BE2C (cell line): ENCODE data around the gene ISX.

Experiments
- DNase-seq: peaks from one replicate; pipeline ENCODE4 v3.0.0-alpha.2; 2020
- H3K27me3 ChIP-seq: fragments of 250-450 bp; sonication (Bioruptor Pico); 2 replicates; pipeline ENCODE4 v1.5.1; 2020; ENCODE audit warnings: mild to moderate bottlenecking
- H3K36me3 ChIP-seq: fragments of 250-450 bp; sonication (Bioruptor Pico); 2 replicates; pipeline ENCODE4 v1.5.1; 2020; ENCODE audit warnings: mild to moderate bottlenecking
- H3K4me1 ChIP-seq: fragments of 250-450 bp; sonication (Bioruptor Pico); 2 replicates; pipeline ENCODE4 v1.5.1; 2020
- H3K4me3 ChIP-seq: 2 replicates; pipeline ENCODE4 v1.5.1; 2011; ENCODE audit warnings: low read depth, low read length
- H3K9me3 ChIP-seq: fragments of 250-450 bp; sonication (Bioruptor Pico); 2 replicates; pipeline ENCODE4 v1.5.1; 2020
- TF ChIP-seq, protein P1 (sequence below): IDR thresholded peaks from 2 replicates; pipeline ENCODE4 v1.5.1; 2012; ENCODE audit warnings: mild to moderate bottlenecking, low read depth, low read length

Gene ISX

DNA sequence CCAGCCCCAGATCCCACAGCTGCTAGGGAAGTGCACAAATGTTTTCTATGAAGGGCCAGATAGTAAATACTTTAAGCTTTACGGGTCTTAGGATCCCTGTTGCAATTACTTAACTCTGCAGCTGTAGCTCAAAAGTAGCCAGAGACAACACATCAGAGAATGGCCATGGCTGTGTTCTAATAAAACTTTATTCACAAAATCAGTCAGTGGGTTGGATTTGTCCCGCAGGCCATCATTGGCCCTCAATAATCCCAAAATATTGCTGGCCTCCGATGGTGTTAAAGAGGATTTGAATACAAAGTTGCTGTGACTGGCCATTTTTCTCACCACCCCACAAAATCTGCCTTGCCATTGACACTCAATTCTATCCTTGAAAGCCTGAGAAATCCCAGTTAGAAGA is 49.6 kb downstream of the ISX start:
- Histone ChIP-seq H3K9me3 (no peaks in the 10 kb centered on the region), H3K4me3 (no peak overlapping the region), H3K27me3 (no peaks in the 10 kb centered on the region), H3K4me1 (no peaks in the 10 kb centered on the region), H3K36me3 (no peaks in the 10 kb centered on the region)
- TF ChIP-seq, protein P1, sequence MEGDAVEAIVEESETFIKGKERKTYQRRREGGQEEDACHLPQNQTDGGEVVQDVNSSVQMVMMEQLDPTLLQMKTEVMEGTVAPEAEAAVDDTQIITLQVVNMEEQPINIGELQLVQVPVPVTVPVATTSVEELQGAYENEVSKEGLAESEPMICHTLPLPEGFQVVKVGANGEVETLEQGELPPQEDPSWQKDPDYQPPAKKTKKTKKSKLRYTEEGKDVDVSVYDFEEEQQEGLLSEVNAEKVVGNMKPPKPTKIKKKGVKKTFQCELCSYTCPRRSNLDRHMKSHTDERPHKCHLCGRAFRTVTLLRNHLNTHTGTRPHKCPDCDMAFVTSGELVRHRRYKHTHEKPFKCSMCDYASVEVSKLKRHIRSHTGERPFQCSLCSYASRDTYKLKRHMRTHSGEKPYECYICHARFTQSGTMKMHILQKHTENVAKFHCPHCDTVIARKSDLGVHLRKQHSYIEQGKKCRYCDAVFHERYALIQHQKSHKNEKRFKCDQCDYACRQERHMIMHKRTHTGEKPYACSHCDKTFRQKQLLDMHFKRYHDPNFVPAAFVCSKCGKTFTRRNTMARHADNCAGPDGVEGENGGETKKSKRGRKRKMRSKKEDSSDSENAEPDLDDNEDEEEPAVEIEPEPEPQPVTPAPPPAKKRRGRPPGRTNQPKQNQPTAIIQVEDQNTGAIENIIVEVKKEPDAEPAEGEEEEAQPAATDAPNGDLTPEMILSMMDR, result no peak
- DNase-seq, result no peak

DNA sequence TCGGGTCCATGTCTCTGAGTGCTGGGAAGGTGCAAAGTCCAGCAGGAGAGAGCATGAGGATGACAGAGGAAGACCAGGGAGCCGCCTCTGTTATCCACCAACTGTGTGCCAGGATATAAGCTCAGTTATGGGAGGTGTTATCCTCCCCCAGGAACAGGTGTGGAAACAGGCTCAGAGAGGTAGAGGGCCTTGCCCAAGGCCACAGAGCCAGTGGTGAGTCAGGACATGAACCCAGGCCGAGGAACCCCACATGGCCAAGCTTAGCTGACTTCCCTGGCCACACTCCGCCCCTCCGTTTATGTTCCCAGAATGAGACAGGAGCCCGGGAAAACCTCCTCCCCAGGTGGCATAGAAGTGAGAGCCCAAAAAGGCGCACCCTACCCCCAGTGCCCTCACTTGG is 50.3 kb downstream of the ISX start:
- Histone ChIP-seq H3K4me1 (no peaks in the 10 kb centered on the region), H3K36me3 (no peaks in the 10 kb centered on the region), H3K9me3 (no peaks in the 10 kb centered on the region), H3K27me3 (no peaks in the 10 kb centered on the region), H3K4me3 (no peak overlapping the region)
- TF ChIP-seq, protein P1, result no peak
- no peak for DNase-seq

DNA sequence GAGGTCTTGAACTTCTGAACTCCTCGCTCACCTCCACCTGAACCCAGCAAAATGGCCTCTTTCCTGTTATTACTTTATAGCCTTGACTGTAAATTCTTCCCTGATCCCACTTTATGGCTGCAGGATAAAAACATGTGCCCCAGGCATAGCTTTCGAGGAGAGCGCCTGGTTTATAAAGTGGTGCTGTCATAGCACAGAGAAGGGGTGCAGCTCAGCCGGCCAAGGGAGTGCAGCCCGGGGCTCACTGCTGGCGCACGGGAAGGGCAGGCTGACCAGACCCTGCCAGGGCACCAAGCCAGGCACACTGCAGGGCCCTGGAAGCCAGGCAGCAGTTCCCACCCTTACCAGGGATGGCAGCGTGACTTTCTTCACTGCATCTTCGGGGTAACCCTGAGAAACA is 50.9 kb downstream of the ISX start:
- no peaks in the 10 kb centered on the region for H3K36me3 ChIP-seq
- no peaks in the 10 kb centered on the region for H3K27me3 ChIP-seq
- no peaks in the 10 kb centered on the region for H3K4me1 ChIP-seq
- H3K9me3 ChIP-seq, result no peaks in the 10 kb centered on the region
- H3K4me3 ChIP-seq, result no peak overlapping the region
- TF ChIP-seq, protein P1, result no peak
- no peak for DNase-seq

DNA sequence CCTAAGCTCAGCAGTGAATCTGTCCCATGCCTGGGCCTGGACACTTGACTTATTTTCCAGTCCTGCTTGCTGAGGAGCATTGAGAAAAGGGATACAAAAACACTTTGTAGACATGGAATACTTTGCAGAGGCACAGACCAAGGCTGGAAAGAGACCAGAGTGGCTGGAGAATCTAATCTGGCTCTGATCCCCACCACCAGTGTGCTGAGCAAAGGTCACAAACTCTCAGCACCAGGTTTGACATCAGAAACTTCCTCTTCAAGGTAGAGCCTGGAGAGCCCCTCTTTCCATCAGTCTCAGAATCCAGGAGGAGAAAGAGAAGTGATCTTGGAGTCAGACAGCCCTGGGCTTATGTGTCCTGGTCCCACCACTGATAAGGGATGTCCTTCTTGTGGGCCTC is 53.5 kb downstream of the ISX start:
- Histone ChIP-seq H3K9me3 (no peaks in the 10 kb centered on the region), H3K27me3 (no peaks in the 10 kb centered on the region), H3K36me3 (no peaks in the 10 kb centered on the region), H3K4me1 (no peaks in the 10 kb centered on the region), H3K4me3 (no peak overlapping the region)
- TF ChIP-seq, protein P1, result no peak
- no peak for DNase-seq

DNA sequence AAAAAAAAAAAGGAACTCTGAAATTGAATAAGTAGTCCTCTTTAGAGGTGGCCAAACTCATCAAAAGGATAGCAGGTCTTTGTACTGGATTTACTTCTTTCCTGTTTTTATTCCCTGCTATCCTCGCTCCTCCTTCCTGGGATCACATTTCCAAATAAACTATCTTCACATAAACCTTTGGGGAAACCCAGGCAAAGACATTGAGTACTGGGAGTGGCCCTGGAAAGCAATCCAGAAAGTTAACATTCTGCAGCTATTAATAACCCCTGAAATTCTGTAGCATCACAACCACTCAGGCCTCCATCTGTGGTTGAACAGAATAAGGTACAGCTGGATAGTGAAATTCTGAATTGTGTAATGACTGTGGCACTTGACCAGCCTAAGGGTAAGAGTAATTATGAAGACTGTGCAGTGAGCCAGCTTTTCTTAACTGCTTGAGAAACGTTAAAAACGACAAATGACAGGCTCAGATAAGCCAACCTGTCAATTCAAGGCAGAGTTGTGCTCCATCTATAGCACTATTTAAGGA is 58.8 kb downstream of the ISX start:
- no peaks in the 10 kb centered on the region for H3K27me3 ChIP-seq
- no peaks in the 10 kb centered on the region for H3K36me3 ChIP-seq
- no peaks in the 10 kb centered on the region for H3K9me3 ChIP-seq
- no peaks in the 10 kb centered on the region for H3K4me1 ChIP-seq
- DNase-seq, result no peak
- H3K4me3 ChIP-seq, result no peak overlapping the region
- TF ChIP-seq, protein P1, result no peak

DNA sequence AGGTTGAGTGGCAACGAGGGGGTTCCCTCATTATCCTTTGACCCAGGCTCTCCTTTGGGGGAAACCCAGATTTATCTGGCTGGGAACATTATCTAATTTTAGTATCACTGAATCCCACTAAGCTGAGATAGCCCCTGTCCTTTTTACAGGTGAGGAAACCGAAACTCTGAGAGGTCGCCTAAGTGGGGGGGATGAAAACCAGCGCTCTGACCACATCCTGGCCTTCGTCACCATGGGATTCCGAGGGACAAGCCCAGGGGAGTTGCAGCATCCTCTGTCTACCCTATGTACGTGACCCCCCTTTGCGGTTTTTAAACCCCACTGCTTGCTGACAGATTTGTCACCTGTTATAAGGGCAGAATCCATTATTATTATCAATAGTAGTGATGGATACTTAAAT is 61.0 kb downstream of the ISX start:
- no peaks in the 10 kb centered on the region for H3K4me1 ChIP-seq

More for the DNA sequence above, 61.0 kb downstream of the ISX start:
- Histone ChIP-seq H3K4me3 (no peak overlapping the region), H3K36me3 (no peaks in the 10 kb centered on the region), H3K27me3 (no peaks in the 10 kb centered on the region), H3K9me3 (no peaks in the 10 kb centered on the region)
- TF ChIP-seq, protein P1, result no peak
- no peak for DNase-seq
